ENCODE data around the gene EXOC7.

EXOC7 gene

DNA sequence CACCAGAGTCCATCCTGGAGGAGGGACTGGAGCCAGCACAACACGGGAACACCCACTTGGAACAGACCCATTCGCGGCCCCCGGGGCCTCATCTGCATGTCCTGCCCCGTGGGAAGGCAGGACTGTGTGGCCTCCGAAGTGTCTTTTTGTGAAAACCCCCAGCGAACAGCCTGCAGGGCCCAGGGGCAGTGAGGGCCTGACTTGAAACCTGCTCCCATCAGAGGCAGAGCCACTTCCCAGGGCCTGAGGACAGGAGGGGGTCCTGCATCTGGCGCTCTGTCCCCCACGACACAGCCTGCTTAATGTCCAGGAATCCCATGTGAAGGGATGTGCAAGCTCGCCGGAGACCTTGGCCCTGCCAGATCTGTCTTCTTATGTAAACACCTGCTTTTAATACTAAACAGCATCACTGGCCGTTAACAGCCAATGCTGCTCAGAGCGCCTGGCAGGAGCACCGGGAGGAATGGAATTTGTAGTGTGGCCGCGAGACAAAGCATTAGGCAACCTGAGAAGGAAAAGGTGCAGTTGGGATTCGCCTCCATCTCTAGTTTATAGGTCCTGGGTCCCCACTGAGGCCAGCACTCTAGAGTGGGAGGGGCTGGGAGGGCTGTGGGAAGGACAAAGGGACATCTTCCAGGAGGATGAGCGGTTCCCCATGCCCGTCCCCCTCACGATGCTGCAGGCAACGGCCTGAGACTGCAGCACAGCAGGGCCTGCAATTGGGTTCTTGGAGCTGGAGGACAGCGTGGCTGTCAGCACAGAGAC, 66.9 kb downstream of the EXOC7 start:
- DNase-seq = no peak

DNA sequence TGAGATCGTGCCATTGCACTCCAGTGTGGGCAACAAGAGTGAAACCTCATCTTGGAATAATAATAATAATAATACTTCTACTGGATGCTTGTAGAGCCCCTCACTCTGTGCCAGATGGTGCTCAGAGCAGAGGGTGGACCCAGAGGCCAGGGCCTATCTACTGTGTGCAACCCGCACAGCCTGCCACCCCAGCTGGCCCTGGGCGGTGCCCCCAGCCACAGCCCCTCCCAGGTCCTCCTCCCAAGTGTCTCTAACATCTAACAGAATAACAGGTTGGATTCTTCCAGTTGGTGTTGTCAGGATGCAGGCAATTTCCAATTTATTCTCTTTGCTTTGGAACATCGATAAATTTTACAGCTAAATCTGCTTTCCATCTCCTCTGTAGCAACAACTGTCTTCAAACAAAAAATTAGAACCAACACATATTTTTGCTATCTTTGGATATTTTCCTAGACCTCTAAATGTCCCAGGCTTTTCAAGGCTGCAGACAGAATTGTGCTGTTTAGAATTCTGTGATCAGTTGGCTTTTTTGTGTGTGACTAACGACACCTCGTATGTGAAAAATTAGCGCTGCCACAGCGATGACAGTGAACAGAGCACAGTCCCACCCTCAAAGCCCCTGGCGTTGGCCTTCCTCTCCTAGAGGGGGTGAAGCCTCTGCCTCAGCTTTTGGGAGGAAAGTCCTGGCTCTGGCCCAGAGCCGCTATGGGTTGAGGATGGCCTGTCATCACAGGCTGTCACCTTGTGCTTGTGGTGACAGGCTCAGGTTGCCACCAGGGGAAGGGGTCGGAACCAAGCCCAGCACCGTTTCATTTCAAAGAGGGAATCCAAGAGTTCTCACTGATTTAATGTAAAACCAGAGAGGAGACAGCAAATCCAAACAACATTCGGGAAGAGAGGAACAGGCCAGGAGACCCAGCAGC, 68.9 kb downstream of the EXOC7 start:
- DNase-seq = no peak

DNA sequence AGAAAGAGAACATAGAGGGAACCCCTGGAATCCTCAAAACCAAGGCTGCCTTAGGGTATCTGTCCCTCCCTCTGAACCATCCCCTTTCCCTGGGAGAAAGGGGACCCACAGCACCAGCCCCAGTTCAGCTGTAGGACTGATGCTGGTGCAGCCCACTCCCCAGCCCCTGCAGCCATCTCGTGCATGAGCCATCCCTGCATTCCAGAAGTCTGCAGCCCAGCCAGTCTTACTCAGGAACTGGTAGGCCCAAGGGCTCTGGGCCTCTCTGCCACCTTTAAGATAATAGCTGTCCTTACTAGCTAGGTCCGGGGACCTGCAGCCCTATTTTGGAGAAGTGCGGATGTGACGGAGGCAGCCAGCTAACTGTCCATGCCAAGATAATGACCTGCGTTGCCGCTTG, 70.4 kb downstream of the EXOC7 start:
- no peak for DNase-seq

DNA sequence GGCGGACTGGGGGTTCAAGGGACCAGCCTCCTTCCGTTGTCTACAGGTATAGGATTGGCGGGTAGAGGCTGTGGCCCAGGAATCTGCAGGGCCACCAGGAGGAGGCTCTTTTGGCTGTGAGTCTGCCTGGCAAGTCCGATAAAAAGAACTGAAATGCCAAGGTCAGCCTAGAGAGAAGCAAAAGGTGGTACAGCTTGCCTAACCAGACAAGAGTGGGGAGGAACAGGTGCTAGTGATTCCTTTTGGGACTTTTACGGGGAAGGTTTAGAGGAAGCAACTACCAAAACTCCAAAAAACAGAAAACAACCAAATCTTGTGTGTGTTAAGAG, 70.8 kb downstream of the EXOC7 start:
- DNase-seq = no peak

DNA sequence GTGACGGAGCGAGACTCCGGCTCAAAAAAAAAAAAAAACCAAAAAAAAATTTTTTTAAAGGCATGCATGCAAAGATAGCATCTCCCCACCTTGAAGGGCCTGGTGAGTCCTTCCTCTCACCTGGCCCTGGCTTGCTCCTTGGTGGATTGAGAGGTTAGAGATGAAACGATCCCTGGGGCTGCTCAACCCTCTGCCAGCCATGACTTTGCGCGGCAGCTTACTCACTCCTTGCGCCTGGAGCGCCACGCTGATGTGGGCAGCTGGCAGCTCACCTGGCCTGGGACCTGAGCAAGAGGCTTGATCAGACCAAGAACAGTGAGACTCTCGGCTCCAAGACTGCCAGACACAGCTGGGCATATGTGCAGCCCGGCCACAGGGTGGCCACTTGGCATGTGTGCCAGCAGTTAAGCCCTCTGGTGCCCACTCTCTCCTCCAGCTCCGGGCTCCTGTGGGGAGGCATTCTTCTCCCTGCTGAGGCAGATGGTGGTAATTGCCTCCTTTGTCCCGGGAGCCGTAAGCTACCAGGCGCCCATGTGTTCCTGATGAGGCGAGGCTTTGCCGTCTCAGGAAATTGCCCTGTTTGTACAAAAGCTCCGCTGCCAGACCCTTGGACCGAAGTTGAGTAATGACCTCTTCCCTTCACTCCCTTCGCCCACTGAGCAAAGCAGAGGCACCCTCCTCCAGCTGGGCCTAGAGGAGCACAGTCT, 71.4 kb downstream of the EXOC7 start:
- no peak for DNase-seq

Data from activated CD4-positive, CD25-positive, alpha-beta regulatory T cell (primary cell).